HG03521 (cell line): Measurements from ENCODE around the gene CCDC88C.

Source experiments
- ATAC-seq: cut with Tn5 transposase; IDR thresholded peaks from one replicate; pipeline ENCODE4 v1.9.1; 2021; ENCODE audit warnings: mild to moderate bottlenecking, moderate library complexity; ENCODE audit not compliant: unreplicated experiment

Gene CCDC88C

GRCh38 chr14:91310606-91311283, 106.9 kb downstream of the CCDC88C start:
- ATAC-seq: no peak

DNA sequence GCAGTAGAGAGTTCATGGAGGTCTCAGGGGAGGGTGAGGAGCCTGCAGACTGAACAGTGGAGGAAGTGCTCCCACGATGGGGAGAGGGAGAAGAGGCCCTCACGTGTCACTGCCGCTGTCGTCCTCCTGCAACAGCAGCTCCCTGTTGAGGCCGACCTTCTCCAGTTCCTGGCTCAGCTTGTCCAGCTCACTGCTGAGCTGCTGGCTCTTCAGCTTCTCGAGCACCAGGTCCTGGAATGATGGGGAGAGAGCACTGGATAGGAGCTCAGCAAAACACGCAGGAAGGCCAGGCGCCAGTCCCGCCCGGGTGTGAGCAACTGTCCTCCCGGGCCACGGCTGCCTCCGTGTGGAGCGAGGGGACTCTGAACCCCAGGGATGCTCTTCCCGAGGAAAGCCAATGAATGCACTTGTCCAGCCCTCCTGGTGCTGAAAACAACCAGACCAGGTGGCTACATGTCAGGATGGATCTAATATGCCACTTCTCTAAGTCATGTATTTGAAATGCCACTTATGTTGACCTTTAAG, 107.8 kb downstream of the CCDC88C start:
- ATAC-seq: no peak

DNA sequence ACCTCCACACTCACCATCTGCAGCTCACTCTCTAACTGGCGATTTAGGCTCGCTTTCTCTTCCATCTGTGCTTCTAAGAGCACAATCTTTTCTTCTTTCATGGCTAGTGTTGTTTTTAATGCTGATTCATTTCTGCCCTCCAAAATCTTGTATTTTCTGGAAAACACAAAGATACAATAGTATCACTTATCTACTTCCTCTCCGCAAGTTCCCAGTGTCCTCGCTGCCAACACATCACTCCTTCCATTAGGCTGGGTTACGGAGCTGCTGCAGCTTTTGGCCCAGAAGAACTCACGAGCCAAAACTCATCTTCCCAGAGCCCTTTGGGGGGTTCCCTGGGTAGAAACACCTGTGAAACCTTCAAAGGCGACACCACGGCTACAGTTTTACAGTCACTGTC, 109.3 kb downstream of the CCDC88C start:
- no peak for ATAC-seq

- ATAC-seq: no peak
These were observed 110.0 kb downstream of the CCDC88C start for GRCh38 chr14:91307652-91308051.

DNA sequence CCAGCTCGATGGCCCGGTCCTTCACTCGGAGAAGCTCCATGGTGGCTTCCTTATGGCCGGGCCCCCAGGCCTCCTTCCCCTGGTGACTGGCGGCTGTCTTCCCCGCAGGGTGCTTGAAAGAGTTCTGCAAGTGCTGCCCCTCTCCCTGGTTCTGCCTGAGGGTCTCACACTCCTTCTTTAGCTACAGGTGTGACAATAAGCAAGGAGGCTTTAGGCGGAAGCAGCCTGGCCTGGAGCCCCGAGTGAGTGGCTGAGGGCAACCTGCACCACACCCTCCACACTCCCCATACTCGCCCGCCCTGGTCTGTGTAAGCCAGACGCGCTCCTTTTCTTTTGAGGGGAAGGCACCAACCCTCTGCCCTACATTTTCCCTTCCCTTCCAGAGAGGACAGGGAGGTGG, 110.6 kb downstream of the CCDC88C start:
- no peak for ATAC-seq

- no peak for ATAC-seq
These were observed 111.1 kb downstream of the CCDC88C start for GRCh38 chr14:91306547-91306946.

DNA sequence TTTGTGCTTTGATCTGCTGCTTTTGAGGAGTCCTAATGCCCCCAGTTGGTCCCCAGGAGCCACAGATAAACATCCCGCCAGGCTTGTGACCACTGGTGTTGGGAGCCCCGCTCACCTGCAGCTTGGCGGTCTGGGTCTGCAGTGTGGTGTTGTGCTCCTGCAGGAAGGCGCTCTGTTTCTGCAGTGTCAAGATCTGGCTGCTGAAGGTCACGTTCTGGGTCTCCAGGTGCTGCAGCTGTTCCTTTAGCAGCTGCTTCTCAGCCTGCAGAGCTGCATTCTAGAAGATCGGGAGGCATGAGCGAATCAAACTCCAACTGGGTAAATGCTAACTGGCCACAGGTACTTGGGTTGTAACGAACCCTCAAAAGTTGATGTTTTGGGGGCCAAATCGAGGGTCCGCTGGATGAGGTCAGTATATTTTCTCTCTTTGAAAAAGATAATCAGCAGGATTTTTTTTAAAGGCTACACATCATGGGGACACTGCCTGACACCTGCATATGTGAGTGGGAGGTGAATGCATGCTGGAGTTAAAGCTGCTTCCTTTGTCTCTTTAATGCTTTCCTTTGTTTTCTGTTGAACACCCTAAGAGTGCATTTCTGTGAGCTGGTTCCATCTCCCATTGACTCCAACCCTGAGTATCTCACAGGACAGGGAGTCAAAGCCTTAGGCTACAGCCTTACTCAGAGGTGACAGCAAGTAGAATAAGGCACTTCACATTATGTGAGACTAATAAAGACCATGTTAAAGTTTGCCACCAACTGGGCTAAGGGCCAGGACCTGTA, 111.8 kb downstream of the CCDC88C start:
- no peak for ATAC-seq

DNA sequence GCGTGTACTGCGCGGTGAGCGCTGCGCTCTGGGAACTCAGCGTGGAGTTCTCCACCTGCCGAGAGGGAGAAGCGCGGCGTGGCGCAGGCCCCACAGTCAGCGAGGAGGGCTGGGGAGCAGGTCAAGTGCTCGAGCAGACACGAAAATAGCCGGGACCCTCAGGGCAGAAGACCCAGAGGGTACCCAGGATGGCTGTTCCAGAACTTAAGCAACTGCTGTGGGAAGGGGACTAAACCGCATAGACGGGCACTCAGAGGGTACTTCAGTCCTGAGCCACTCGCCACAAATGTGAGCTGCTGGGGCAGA, 113.7 kb downstream of the CCDC88C start:
- no peak for ATAC-seq

- ATAC-seq: no peak
These were observed 114.3 kb downstream of the CCDC88C start for GRCh38 chr14:91303091-91303923.

DNA sequence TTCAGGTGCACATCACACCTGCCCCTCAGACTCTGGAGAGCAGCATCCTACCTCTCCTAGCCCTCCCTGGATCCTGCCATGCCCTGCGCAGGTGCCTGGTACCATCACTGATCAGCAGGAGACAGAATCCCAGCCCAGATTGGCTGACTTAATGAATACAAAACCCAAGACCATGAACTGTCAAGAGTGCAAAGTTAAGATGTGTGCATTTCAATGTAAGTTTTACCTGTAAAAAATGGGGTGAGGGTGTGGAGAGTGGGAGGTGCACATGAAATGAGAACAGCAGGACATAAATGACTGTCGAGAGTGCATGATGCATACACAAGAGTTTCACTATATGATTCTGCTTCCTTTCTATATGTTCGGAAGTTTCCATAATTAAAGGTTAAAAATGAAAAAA, 115.2 kb downstream of the CCDC88C start:
- no peak for ATAC-seq

DNA sequence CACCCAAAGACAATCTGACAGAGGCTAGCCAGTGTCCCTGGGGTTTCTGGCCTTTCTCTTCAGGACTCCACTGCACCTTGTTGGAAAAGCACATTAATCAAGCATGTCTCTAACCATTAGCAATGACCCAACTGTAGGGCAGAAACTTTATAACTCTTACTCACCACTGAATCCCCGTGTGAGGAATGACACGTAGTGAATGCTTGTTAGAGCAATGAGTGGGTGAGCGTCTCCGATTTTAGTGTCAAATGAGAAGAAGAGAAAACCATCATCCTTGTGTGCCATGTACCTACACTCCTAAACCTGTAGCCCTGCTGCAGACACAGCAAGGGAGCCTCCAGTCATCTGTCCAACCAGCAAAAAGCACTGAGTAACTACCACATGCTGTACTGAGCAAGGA, 116.7 kb downstream of the CCDC88C start:
- no peak for ATAC-seq

- no peak for ATAC-seq
These were observed 117.2 kb downstream of the CCDC88C start for GRCh38 chr14:91300283-91300895.

GRCh38 chr14:91299121-91300115, 118.2 kb downstream of the CCDC88C start:
- ATAC-seq: no peak

GRCh38 chr14:91298576-91298975, 119.0 kb downstream of the CCDC88C start:
- ATAC-seq: no peak

GRCh38 chr14:91297081-91297711, 120.4 kb downstream of the CCDC88C start:
- ATAC-seq: no peak

DNA sequence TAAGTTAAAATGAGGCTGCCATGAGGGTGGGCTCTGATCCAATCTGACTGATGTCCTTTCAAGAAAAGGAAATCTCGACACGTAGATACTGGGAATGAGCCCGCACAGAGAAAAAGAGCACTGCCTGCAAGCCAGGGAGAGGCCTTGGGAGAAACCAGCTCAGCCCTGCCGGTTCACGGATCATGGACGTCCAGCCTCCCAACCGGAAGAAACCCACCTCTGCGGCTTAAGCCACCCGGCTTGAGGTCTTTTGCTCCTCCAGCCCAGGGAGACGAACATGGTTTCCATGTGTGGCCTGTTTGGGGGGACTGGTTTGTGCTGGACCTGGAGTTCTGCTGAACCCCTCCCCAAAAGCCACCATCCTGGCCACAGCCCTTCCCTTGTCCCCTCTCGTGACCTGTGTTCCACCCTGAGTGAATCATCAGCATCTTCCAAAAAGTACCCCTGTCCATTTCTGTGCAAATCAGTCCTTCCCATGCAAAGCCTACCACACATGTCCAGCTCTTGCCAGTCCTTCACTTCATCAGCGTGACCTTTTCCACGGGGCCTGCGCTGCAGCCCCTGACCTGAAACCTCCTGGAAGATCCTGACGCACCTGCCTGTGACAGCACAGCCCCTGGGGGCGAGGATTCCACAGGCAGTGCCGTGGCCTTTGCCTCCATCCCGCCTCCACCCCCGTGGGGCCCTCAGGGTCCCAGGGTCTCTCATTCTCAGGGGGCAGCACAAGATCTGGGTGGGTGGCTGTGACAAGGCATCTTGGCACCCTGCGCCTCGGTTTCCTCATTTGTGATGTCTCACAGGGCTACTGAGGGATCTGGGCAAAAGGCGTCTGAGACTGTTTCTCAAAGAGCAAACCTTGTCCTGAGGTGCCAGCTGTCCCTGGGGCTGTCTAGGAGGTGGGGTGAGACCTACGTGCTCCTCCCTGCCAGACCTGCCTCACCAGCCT, 121.5 kb downstream of the CCDC88C start:
- no peak for ATAC-seq

DNA sequence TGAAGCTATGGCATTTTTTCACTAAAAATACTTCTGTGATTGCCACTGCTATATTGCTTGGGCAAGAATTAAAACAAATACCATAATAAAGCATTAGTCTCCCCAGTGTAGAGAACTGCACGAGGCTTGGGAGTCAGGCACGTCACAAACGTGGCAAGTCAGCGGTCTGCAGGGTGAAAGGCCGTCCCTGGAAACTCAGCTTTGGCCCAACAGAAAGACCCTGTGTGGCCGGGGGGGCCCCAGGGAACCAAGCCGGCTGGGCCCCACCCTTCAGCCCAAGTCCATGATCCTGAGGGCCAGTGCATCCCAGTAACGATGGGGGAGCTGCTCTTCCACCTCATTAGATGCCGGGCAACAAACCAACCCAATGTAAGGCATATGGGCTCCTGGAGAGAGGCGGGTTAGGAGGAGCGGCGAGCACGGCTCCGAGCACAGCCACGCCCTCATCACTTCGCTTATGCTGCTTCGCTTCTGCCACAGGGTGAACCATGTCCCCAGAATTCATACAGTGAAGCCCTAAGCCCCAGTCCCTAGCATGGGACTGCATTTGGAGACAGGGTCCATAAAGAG, 122.3 kb downstream of the CCDC88C start:
- ATAC-seq: no peak

- no peak for ATAC-seq
These were observed 123.5 kb downstream of the CCDC88C start for GRCh38 chr14:91294153-91294552.
